HG02852 (cell line): ENCODE results near the gene ALDH3A1.

ENCODE experiments used
- ATAC-seq: cut with Tn5 transposase; IDR thresholded peaks from one replicate; pipeline ENCODE4 v1.9.1; 2021; ENCODE audit warnings: mild to moderate bottlenecking, moderate library complexity; ENCODE audit not compliant: unreplicated experiment

Gene ALDH3A1

DNA sequence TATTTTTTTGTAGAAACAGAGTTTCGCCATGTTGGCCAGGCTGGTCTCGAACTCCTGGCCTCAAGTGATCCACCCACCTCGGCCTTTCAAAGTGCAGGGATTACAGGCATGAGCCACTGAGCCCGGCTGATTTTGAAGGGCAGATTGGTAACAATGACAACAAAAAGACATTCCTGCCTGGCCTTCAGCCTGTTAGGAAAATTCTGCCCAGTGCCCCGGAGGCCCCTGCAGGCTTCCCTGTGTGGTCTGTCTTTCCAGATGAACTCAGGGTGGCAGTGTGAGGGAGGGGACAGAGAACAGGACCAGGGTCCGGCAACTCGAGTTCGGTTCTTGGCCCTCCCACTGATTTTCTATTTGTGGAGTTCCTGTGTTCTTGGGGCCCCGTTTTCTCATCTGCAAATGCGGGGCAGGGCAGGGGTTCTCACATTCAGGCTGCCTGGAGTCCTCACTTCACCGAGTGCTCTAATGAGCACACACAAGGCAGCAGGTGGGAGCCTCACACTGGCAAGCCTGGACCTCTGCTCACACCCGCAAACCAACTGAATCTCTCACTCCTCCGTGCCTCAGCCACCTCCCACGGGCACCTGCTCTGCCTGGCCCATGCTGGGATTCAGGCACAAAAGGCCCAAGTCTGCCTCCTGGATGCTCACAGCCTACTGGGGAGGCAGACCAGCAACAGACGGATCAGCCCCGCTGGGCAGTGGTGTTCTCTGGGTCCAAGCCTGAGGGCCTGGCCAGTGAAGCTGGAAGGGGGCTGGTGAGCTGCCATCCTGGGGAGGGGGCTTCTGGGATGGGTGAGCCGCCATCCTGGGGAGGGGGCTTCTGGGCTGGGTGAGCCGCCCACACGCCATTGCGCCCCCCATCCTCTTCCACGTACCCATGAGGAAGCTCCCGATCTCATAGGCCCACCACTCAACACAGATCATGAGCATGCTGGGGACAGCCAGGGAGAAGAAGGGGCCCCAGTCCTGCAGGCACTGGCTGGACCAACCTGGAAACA, 42.0 kb downstream of the ALDH3A1 start:
- no peak for ATAC-seq

GRCh38 chr17:19705201-19705600, 42.9 kb downstream of the ALDH3A1 start:
- no peak for ATAC-seq

DNA sequence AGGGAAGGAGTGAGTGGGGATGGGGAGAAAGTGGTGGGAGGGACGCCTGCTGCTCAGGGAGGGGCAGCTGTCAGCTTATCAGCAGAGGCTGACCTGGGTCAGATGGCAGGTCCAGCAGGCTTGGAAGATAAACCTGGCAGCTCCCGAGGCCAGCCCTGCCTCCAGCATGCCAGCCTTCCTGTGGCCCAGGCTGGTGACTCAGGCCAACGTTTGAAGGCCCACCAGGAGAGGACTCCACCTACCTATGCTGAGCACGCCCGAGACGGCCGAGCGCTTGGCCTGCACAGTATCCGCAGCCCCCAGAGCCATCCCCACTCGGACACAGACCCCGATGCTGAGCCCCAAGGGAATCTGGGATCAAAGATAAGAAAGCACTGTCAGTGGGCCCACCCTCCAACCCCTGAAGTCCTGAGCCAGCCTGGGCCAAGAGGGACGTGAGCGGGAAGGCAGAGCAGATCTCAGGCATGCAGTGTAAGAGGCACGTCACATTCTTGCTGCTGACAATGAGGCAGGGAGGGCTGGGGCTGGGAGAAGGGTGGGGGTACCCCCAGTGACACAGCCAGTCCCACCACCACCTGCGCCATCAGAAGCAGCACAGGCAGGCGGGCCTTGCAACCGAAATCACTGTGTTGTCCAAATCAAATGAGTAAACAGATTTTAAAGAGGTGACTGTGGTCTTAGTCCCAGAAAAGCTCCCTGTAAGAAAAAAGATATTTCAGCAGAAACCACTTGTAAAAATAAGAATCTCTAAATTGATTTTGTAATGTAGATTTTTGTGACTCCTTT, 44.1 kb downstream of the ALDH3A1 start:
- ATAC-seq: no peak

GRCh38 chr17:19703106-19703827, 44.8 kb downstream of the ALDH3A1 start:
- ATAC-seq: no peak

GRCh38 chr17:19702217-19702641, 45.9 kb downstream of the ALDH3A1 start:
- no peak for ATAC-seq
